Measurements from ENCODE around the gene EFCAB12. TPM values are rescaled to one million over a fixed set of nuclear protein-coding genes. Genes with fewer than 3 reads are reported as not detected.
A peak's percentile ranks its signal among the peaks of the same experiment; 100 is the strongest.

The EFCAB12 gene
- total and polyA plus RNA-seq, 2 of the 13 experiments (the other 11 are each of a cell fraction or from before 2014, with no cell fraction given) = 0.31 to 2.4 TPM

DNA sequence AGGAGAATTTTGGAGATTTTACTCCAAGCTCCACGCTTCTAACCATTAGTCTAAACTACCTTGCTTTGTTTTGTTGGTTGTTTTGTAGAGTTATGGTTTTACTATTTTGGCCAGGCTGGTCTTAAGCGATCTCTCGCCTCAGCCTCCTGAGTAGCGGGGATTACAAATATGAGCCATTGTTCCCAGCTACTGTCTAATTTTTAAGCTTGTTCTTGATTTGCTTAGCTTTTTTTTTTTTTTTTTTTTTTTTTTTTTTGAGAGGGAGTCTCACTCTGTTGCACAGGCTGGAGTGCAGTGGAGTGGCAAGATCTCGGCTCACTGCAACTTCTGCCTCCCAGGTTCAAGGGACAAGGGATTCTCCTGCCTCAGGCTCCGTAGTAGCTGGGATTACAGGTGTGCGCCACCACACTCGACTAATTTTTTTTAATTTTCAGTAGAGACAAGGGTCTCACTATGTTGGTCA lies 28.5 kb downstream of the EFCAB12 start (continued):
- TF ChIP-seq THAP11 (CRISPR knock-in tag; IDR thresholded peaks at IDR 0.05) (no peak), PLRG1 (conservative IDR thresholded peaks at IDR 0.05) (no peak), ESRRA (CRISPR knock-in tag; IDR thresholded peaks at IDR 0.05; ENCODE audit: low read depth) (0 out of 2 replicates have a peak, but pooled peaks have one; percentile 2), ZNF569 (CRISPR knock-in tag; IDR thresholded peaks at IDR 0.05; ENCODE audit: borderline replicate concordance) (no peak), ZNF337 (CRISPR knock-in tag; IDR thresholded peaks at IDR 0.05; ENCODE audit: borderline replicate concordance, low read depth) (no peak), ZNF235 (CRISPR knock-in tag; IDR thresholded peaks at IDR 0.05; ENCODE audit: borderline replicate concordance) (no peak), MAFK (conservative IDR thresholded peaks at IDR 0.05 in 1 of 2, IDR thresholded peaks at IDR 0.05 in 1 of 2; ENCODE audit: low read length in 2 of 2) (no peak)
- TF ChIP-seq, protein P1, sequence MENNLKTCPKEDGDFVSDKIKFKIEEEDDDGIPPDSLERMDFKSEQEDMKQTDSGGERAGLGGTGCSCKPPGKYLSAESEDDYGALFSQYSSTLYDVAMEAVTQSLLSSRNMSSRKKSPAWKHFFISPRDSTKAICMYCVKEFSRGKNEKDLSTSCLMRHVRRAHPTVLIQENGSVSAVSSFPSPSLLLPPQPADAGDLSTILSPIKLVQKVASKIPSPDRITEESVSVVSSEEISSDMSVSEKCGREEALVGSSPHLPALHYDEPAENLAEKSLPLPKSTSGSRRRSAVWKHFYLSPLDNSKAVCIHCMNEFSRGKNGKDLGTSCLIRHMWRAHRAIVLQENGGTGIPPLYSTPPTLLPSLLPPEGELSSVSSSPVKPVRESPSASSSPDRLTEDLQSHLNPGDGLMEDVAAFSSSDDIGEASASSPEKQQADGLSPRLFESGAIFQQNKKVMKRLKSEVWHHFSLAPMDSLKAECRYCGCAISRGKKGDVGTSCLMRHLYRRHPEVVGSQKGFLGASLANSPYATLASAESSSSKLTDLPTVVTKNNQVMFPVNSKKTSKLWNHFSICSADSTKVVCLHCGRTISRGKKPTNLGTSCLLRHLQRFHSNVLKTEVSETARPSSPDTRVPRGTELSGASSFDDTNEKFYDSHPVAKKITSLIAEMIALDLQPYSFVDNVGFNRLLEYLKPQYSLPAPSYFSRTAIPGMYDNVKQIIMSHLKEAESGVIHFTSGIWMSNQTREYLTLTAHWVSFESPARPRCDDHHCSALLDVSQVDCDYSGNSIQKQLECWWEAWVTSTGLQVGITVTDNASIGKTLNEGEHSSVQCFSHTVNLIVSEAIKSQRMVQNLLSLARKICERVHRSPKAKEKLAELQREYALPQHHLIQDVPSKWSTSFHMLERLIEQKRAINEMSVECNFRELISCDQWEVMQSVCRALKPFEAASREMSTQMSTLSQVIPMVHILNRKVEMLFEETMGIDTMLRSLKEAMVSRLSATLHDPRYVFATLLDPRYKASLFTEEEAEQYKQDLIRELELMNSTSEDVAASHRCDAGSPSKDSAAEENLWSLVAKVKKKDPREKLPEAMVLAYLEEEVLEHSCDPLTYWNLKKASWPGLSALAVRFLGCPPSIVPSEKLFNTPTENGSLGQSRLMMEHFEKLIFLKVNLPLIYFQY (CRISPR knock-in tag; IDR thresholded peaks at IDR 0.05; ENCODE audit: borderline replicate concordance) = no peak
- TF ChIP-seq, protein P2, sequence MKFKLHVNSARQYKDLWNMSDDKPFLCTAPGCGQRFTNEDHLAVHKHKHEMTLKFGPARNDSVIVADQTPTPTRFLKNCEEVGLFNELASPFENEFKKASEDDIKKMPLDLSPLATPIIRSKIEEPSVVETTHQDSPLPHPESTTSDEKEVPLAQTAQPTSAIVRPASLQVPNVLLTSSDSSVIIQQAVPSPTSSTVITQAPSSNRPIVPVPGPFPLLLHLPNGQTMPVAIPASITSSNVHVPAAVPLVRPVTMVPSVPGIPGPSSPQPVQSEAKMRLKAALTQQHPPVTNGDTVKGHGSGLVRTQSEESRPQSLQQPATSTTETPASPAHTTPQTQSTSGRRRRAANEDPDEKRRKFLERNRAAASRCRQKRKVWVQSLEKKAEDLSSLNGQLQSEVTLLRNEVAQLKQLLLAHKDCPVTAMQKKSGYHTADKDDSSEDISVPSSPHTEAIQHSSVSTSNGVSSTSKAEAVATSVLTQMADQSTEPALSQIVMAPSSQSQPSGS (CRISPR knock-in tag; IDR thresholded peaks at IDR 0.05) = no peak

Measured in HepG2 (cell line).